Renal cortex interstitium (tissue), 15 donors: Measurements from ENCODE around the gene WDTC1. TPM values are rescaled to one million over a fixed set of nuclear protein-coding genes. Genes with fewer than 3 reads are reported as not detected.
"Not testable (repeated sequence)": the region's sequence is repeated elsewhere in the genome, so short reads cannot be mapped to it uniquely, and the experiment has no call there.

ENCODE experiments used
- DNase-seq, 11 donors: peaks; one replicate each; pipeline ENCODE4 v3.0.0-alpha.2; 2013; ENCODE audit warnings: low read depth in 9 of 11, low spot score in 4 of 11; ENCODE audit errors: extremely low read depth in 1 of 11
- long read RNA-seq, 16 experiments: transcript quantifications; one replicate each; lab custom pipeline, GENCODE V29; 2026
- polyA plus RNA-seq, 3 donors: library from polyadenylated mRNA; unstranded; fragments of 120-200 nt; gene quantifications; one replicate each; pipeline ENCODE4 v1.2.1, GENCODE V29; 2013; ENCODE audit not compliant: insufficient read length in 3 of 3

The WDTC1 gene, protein sequence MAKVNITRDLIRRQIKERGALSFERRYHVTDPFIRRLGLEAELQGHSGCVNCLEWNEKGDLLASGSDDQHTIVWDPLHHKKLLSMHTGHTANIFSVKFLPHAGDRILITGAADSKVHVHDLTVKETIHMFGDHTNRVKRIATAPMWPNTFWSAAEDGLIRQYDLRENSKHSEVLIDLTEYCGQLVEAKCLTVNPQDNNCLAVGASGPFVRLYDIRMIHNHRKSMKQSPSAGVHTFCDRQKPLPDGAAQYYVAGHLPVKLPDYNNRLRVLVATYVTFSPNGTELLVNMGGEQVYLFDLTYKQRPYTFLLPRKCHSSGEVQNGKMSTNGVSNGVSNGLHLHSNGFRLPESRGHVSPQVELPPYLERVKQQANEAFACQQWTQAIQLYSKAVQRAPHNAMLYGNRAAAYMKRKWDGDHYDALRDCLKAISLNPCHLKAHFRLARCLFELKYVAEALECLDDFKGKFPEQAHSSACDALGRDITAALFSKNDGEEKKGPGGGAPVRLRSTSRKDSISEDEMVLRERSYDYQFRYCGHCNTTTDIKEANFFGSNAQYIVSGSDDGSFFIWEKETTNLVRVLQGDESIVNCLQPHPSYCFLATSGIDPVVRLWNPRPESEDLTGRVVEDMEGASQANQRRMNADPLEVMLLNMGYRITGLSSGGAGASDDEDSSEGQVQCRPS
- polyA plus RNA-seq, result 10 to 100 TPM; 38.1 to 49.8 (median 46.8) TPM
- long read RNA-seq, donor 1, full-length matches to known transcripts, result 3 of 3 reads
- long read RNA-seq, donor 1, partial matches to known transcripts, result 0 of 3 reads
- long read RNA-seq, donor 1, other reads (novel, unspliced or antisense), result 0 of 3 reads
- long read RNA-seq, donor 2, full-length matches to known transcripts, result 2 of 2 reads
- long read RNA-seq, donor 2, partial matches to known transcripts, result 0 of 2 reads
- long read RNA-seq, donor 2, other reads (novel, unspliced or antisense), result 0 of 2 reads
- long read RNA-seq, donor 3, full-length matches to known transcripts, result 2 of 2 reads
- long read RNA-seq, donor 3, partial matches to known transcripts, result 0 of 2 reads
- long read RNA-seq, donor 3, other reads (novel, unspliced or antisense), result 0 of 2 reads
- long read RNA-seq, donor 4, full-length matches to known transcripts, result 4 of 4 reads
- long read RNA-seq, donor 4, partial matches to known transcripts, result 0 of 4 reads
- long read RNA-seq, donor 4, other reads (novel, unspliced or antisense), result 0 of 4 reads
- long read RNA-seq, donor 5, result 0 reads
- long read RNA-seq, donor 6, full-length matches to known transcripts, result 3 of 9 reads
- long read RNA-seq, donor 6, partial matches to known transcripts, result 6 of 9 reads
- long read RNA-seq, donor 6, other reads (novel, unspliced or antisense), result 0 of 9 reads
- long read RNA-seq, donor 7, full-length matches to known transcripts, result 2 of 2 reads
- long read RNA-seq, donor 7, partial matches to known transcripts, result 0 of 2 reads
- long read RNA-seq, donor 7, other reads (novel, unspliced or antisense), result 0 of 2 reads
- long read RNA-seq, donor 8, full-length matches to known transcripts, result 7 of 7 reads
- long read RNA-seq, donor 8, partial matches to known transcripts, result 0 of 7 reads
- long read RNA-seq, donor 8, other reads (novel, unspliced or antisense), result 0 of 7 reads
- long read RNA-seq, donor 9, full-length matches to known transcripts, result 2 of 2 reads
- long read RNA-seq, donor 9, partial matches to known transcripts, result 0 of 2 reads
- long read RNA-seq, donor 9, other reads (novel, unspliced or antisense), result 0 of 2 reads
- long read RNA-seq, donor 10, result 0 reads
- long read RNA-seq, donor 11, full-length matches to known transcripts, result 9 of 9 reads
- long read RNA-seq, donor 11, partial matches to known transcripts, result 0 of 9 reads
- long read RNA-seq, donor 11, other reads (novel, unspliced or antisense), result 0 of 9 reads
- long read RNA-seq, donor 12, result 0 reads
- long read RNA-seq, donor 13, full-length matches to known transcripts, result 1 of 36 reads
- long read RNA-seq, donor 13, partial matches to known transcripts, result 35 of 36 reads
- long read RNA-seq, donor 13, other reads (novel, unspliced or antisense), result 0 of 36 reads
- long read RNA-seq, donor 14, full-length matches to known transcripts, result 1 of 1 reads
- long read RNA-seq, donor 14, partial matches to known transcripts, result 0 of 1 reads
- long read RNA-seq, donor 14, other reads (novel, unspliced or antisense), result 0 of 1 reads
- long read RNA-seq, donor 15, full-length matches to known transcripts, result 2 of 2 reads
- long read RNA-seq, donor 15, partial matches to known transcripts, result 0 of 2 reads
- long read RNA-seq, donor 15, other reads (novel, unspliced or antisense), result 0 of 2 reads
- long read RNA-seq, donor 16, full-length matches to known transcripts, result 15 of 45 reads
- long read RNA-seq, donor 16, partial matches to known transcripts, result 30 of 45 reads
- long read RNA-seq, donor 16, other reads (novel, unspliced or antisense), result 0 of 45 reads

DNA sequence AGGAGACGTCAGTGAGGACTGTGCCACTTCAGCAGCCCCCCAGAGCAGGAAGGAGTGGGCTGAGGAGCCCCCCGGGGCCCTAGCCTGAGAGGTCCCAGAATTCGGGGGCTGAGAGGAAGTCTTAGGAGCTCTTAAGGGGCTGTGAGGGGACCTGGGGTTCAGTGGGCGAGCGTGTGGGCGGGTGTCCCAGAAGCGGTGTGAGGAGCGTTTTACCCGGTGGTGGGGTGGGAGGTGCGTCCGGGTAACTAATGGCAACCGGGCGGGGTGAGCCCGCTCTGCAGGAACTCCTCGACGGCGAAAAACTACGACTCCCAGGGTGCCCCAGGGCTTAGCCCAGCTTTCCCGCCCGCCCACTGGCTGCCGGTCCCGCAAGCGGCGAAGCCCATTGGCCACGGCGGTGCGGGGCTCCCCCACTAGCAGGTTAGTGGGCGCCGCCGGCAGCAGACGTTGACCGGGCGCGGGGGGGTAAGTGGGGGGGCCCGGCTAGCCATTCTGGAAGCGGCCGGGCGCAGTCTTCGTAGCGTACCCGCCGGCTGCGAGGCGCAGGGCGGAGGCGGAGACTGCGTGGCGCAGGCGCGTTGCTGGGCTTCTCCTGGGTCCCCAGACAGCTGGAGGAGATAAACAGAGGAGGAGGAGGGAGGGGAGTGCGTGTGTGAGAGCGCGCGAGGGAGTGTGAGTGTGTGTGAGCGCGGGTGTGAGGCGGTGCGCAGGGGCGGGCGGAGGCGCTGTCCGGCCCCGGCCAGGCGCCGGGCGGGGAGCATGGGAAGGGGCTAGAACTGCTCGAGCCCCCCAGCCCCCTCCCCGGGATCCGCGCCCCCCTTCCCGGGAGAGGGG is at the start of gene WDTC1:
Gene WDTC1, plus strand, starts transcription at position 584 of the 834 bp plus-strand sequence. CDS start 26,423 bp downstream, outside the sequence.
- peak; percentile 87 to 96 (median 94) for DNase-seq

DNA sequence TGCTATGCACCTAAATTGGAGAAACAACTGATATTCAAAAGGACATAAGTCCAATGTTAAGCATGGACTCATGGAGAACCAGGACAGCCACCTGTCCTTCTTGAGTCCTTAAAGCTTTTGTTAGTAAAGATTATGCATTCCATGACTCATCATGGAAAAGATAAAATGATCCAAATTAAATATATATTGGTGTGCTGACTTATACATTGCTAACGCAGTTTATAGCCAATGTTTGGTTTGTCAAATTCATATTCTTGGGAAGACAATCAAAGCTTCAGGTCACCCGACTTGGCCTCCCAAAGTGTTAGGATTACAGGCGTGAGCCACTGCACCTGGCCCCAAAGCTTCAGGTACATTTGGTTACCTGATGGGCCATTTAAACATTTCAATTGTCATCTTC is 49.8 kb upstream of the WDTC1 start:
- DNase-seq, result not testable (repeated sequence)

DNA sequence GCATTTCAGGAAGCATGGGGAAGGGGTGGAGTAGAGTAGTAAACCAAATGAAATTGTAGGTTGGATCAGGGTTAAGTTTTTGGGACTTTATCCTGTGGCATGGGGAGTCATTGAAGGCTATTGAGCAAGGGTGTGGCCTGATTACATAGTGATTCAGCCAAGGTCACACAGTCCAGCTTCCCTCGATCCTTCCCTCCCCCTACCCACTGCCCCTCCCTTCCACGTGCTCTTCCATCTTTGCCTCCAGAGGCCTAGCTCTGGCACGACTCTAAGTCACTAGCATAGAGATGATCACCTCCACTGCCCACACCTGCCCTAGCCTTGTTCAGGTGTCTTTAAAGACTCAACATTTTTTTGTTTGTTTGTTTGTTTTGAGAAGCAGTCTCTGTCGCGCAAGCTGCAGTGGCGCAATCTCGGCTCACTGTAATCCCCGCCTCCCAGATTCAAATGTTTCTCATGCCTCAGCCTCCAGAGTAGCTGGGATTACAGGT is 42.3 kb upstream of the WDTC1 start:
- DNase-seq, result no peak

DNA sequence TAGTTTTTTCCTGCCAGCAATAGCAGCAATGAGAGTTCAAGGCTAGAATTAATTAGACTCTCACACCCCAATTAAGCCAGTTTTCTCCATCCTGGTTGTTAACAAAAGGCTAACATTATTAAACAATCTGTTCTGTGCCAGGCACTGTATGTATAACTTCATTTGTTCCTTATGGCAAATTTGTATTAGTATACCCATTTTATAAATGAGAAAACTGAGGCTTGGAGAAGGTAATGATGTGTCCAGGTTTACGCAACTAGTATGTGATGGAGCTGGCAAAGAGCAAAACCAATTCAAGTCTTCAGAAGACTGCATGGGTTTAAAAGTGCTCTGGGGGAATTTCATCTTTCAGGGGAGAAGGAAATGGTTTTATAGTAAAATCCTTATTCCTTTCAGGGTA is 41.2 kb upstream of the WDTC1 start:
- no peak for DNase-seq

DNA sequence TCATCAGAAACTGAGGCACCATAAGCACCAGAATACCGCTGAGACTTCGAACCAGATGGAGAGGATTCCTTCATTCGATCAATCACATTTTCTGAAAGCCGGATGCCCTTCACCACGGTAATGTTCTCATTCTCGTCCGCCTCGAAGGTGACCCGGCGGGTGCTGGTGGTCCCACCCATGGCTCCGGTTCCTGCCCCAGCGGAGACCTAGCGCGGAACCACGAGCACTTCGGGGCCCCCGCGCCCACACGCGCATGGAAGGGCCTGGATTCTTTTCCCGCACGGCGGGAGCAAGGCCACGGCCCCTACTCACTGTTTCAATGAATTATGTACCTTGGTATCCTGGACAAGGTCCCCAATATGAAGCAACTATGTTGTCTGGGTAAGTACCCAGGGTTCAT is 33.1 kb upstream of the WDTC1 start:
- no peak for DNase-seq

DNA sequence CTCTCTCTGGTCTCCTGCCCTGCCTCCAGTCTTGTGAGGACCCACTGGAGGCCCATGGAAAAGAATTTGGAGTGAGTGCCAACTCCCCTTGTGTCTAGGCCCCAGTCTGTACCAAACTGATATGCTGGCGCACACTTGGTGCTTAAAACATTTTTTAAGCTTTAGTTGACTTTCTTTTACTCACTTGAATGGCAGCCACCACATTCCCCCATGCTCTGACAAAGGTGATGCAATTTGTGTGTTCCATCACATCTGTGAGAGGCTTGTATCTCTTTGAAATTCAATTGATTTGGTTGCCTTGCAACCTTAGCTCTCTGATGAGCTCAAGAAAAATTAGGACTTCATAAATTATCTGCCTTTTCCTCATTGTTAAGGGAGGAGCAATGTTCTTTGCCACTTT is 30.5 kb upstream of the WDTC1 start:
- no peak for DNase-seq

DNA sequence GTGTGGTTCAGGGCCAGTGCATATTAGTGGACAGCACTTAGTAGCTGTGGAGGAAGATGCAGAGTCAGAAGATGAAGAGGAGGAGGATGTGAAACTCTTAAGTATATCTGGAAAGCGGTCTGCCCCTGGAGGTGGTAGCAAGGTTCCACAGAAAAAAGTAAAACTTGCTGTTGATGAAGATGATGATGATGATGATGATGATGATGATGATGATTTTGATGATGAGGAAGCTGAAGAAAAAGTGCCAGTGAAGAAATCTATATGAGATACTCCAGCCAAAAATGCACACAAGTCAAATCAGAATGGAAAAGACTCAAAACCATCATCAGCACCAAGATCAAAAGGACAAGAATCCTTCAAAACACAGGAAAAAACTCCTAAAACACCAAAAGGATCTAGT is 27.2 kb upstream of the WDTC1 start:
- DNase-seq, result not testable (repeated sequence)

DNA sequence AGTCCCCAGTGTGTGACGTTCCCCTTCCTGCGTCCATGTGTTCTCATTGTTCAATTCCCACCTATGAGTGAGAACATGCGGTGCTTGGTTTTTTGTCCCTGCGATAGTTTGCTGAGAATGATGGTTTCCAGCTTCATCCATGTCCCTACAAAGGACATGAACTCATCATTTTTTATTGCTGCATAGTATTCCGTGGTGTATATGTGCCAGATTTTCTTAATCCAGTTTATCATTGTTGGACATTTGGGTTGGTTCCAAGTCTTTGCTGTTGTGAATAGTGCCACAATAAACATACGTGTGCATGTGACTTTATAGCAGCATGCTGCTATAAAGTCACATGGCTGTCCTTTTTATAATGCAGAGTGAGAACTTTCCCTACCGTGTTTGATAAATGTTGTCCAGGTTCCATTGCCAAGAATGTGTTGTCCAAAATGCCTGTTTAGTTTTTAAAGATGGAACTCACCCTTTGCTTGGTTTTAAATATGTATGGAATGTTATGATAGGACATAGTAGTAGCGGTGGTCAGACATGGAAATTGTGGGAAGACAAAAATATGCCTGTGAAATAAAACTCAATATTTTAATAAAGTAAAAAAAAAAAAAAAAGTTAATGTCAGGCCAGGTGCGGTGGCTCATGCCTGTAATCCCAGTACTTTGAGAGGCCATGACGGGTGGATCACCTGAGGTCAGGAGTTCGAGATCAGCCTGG is 26.1 kb upstream of the WDTC1 start:
- DNase-seq, result not testable (repeated sequence)

DNA sequence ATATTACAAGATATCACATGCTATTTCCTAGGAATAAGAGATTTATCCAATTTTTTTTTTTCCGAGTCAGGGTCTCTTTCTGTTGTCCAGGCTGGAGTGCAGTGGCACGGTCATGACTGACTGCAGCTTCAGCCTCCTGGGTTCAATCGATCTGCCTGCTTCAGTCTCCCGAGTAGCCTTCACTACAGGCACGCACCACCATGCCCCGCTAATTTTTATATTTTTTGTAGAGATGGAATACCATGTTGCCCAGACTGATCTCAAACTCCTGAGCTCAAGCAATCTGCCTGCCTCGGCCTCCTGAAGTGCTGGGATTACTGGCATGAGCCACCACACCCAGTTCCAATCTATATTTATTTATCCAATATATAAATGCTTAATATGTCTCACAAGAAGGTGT is 18.0 kb upstream of the WDTC1 start:
- DNase-seq, result no peak

DNA sequence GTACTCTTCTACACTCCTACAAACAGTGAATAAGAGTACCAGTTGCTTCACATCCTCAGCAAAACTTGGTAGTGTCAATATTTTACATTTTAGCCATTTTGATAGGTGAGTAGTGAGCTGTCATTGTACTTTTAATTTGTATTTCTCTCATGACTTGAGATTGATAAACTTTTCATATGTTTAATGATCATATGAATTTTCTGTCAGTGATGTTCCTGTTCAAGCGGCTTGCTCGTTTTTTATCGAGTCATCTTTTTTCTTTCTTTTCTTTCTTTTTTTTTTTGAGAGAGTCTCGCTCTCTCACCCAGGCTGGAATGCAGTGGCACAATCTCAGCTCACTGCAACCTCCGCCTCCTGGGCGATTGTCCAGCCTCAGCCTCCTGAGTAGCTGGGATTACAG is 17.0 kb upstream of the WDTC1 start:
- no peak for DNase-seq

DNA sequence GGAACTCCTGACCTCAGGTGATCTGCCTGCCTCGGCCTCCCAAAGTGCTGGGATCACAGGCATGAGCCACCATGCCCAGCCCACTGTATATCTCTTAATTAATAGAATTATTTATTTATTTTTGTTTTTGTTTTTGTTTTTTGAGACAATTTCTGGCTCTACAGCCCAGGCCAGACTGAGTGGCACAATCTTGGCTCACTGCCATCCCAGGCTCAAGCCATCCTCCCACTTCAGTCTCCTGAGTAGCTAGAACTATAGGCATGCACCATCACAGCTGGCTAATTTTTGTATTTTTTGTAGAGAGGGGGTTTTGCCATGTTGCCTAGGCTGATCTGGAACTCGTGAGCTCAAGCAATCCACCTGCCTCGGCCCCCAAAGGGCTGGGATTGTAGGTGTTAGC is 15.7 kb upstream of the WDTC1 start:
- DNase-seq, result no peak

DNA sequence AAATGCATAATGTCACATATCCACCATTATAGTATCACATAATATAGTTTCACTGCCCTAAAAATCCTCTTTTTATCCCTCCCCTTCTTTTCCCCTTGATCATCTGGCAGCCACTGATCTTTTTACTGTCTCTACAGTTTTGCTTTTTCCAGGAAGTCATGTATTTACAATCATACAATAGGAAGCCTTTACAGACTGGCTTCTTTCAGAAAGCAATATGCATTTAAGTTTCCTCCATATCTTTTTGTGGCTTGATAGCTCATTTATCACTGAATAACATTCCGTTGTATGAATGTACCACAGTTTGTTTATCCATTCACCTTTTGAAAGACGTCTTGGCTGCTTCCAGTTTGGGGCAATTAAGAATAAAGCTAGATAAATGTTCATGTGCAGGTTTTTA is 14.3 kb upstream of the WDTC1 start:
- no peak for DNase-seq

DNA sequence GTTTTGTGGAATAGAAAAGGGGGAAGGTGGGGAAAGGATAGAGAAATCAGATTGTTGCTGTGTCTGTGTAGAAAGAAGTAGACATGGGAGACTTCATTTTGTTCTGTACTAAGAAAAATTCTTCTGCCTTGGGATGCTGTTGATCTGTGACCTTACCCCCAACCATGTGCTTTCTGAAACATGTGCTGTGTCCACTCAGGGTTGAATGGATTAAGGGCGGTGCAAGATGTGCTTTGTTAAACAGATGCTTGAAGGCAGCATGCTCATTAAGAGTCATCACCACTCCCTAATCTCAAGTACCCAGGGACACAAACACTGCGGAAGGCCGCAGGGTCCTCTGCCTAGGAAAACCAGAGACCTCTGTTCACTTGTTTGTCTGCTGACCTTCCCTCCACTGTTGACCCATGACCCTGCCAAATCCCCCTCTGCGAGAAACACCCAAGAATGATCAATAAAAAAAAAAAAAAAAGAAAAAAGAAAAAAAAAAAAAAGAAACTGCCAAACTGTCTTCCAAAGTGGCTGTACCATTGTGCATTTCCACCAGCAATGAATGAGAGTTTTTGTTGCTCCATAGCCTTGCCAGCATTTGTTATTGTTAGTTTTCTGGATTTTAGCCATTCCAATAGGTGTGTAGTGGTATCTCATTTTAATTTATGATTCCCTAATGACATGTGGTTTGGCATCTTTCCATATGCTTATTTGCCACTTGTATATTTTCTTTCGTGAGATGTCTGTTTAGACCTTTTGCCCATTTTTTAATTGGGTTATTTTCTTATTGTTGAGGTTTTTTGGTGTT is 13.5 kb upstream of the WDTC1 start:
- not testable (repeated sequence) for DNase-seq

DNA sequence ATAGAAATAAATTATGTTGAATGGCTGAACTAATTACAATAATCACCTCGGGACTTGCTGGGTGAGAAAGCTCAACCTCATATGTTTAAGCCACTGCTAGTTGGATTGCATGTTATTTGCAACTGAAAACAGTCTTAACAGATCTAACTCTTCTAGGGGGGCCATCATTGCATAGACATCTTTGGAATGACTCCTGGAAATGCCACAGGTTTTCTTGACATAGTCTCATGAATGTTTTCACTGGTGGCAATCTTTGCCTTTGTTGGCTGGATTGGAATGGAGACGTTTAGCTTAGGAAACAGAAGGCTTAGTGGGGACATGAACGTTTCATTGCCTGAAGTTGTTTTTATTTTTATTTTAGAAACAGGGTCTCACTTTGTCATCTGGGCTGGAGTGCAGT is 8.8 kb upstream of the WDTC1 start:
- no peak for DNase-seq

DNA sequence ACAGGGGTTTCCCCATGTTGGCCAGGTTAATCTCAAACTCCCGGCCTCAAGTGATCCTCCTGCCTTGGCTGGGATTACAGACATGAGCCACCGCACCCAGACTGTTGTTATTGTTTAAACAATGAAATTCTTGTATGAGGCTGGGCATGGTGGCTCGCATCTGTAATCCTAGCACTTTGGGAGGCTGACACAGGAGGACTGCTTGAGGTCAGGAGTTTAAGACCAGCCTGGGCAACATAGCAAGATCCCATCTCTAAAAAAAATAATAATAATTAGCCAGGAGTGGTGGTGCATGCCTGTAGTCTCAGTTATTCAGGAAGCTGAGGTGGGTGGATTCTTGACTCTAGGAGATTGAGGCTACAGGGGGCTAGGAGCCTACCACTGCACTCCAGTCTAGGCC is 6.7 kb upstream of the WDTC1 start:
- no peak for DNase-seq
